GM21786 (cell line): ENCODE data around the gene ADAMTS4.
"Not testable (repeated sequence)": the region's sequence is repeated elsewhere in the genome, so short reads cannot be mapped to it uniquely, and the experiment has no call there.

ENCODE experiments used
- ATAC-seq: cut with Tn5 transposase; IDR thresholded peaks from one replicate; pipeline ENCODE4 v1.9.1; 2021; ENCODE audit not compliant: unreplicated experiment

The ADAMTS4 gene

GRCh38 chr1:161198897-161199431 lies at the start of gene ADAMTS4:
Gene ADAMTS4 (minus strand): TSS chr1:161199054. CDS start chr1:161198627, 427 bp downstream.
- no peak for ATAC-seq

GRCh38 chr1:161244888-161245287 lies 46.0 kb upstream of the ADAMTS4 start:
- no peak for ATAC-seq

- no peak for ATAC-seq
Measured at GRCh38 chr1:161242313-161242712, 43.5 kb upstream of the ADAMTS4 start.

- no peak for ATAC-seq
Measured at GRCh38 chr1:161241682-161242081, 42.8 kb upstream of the ADAMTS4 start.

GRCh38 chr1:161238039-161238473 lies 39.2 kb upstream of the ADAMTS4 start, which contains the start of gene NR1I3:
Gene NR1I3 (minus strand): TSS chr1:161238203. CDS start chr1:161236565, 1,638 bp downstream.
- no peak for ATAC-seq

- no peak for ATAC-seq
Measured at GRCh38 chr1:161235957-161236775, 37.3 kb upstream of the ADAMTS4 start.

- no peak for ATAC-seq
Measured at GRCh38 chr1:161233102-161233501, 34.2 kb upstream of the ADAMTS4 start.

- no peak for ATAC-seq
Measured at GRCh38 chr1:161230762-161231161, 31.9 kb upstream of the ADAMTS4 start.

- ATAC-seq = no peak
Measured at GRCh38 chr1:161229896-161230295, 31.0 kb upstream of the ADAMTS4 start.

- no peak for ATAC-seq
Measured at GRCh38 chr1:161228032-161228431, 29.2 kb upstream of the ADAMTS4 start.

GRCh38 chr1:161227196-161227871 lies 28.5 kb upstream of the ADAMTS4 start:
- ATAC-seq = peak; percentile 27

- ATAC-seq = no peak
Measured at GRCh38 chr1:161226759-161227158, 27.9 kb upstream of the ADAMTS4 start.

GRCh38 chr1:161226320-161226711 lies 27.5 kb upstream of the ADAMTS4 start:
- no peak for ATAC-seq

GRCh38 chr1:161225534-161226319 lies 26.9 kb upstream of the ADAMTS4 start, which contains the start of gene TOMM40L:
Gene TOMM40L (plus strand): TSS chr1:161226060. CDS start chr1:161226490, 430 bp downstream.
- peak; percentile 94 for ATAC-seq

GRCh38 chr1:161225178-161225533 lies 26.3 kb upstream of the ADAMTS4 start:
- ATAC-seq = no peak

- not testable (repeated sequence) for ATAC-seq
Measured at GRCh38 chr1:161224695-161225087, 25.8 kb upstream of the ADAMTS4 start.

GRCh38 chr1:161223805-161224694 lies 25.2 kb upstream of the ADAMTS4 start:
- ATAC-seq = no peak

GRCh38 chr1:161222175-161223019 lies 23.5 kb upstream of the ADAMTS4 start:
- no peak for ATAC-seq

GRCh38 chr1:161220002-161220401 lies 21.1 kb upstream of the ADAMTS4 start:
- no peak for ATAC-seq
